MCF 10A (cell line): ENCODE measurements around the gene CLK3. TPM values are rescaled to one million over a fixed set of nuclear protein-coding genes. Genes with fewer than 3 reads are reported as not detected.

ENCODE experiments used
- BruUV-seq: library from RNA; stranded (reverse); fragments of 400-500 nt; replicated peaks from 2 replicates; lab custom pipeline; 2021; lab: Mats Ljungman, UMichigan
- CTCF ChIA-PET: fragments of 300-600 bp; sonication (Branson Sonifier 250); formaldehyde crosslinking; extraction: SDS; loops from one replicate; lab custom pipeline; 2021; ENCODE audit warnings: antibody characterized with exemption, inconsistent platforms; lab: Yijun Ruan, JAX
- POLR2A ChIA-PET: fragments of 300-600, 350-650 bp; sonication (Branson Sonifier 250); formaldehyde crosslinking; extraction: SDS; loops from one replicate; lab custom pipeline; 2020; ENCODE audit warnings: antibody characterized with exemption, inconsistent platforms; lab: Yijun Ruan, JAX
- DNase-seq: peaks from one replicate; pipeline ENCODE4 v3.0.0-alpha.2; 2018; ENCODE audit not compliant: unreplicated experiment
- H3K27ac Mint-ChIP-seq: one replicate; pipeline ENCODE4 v1.8.0; 2022; ENCODE audit warnings: mild to moderate bottlenecking, low read depth, mixed read lengths; ENCODE audit not compliant: unreplicated experiment
- H3K27me3 Mint-ChIP-seq: one replicate; pipeline ENCODE4 v1.8.0; 2022; ENCODE audit warnings: mixed read lengths; ENCODE audit not compliant: insufficient read depth, unreplicated experiment
- H3K36me3 Mint-ChIP-seq: one replicate; pipeline ENCODE4 v1.8.0; 2022; ENCODE audit warnings: mild to moderate bottlenecking, moderate library complexity, mixed read lengths; ENCODE audit not compliant: insufficient read depth, unreplicated experiment
- H3K4me1 Mint-ChIP-seq: one replicate; pipeline ENCODE4 v1.8.0; 2022; ENCODE audit warnings: mixed read lengths; ENCODE audit not compliant: insufficient read depth, unreplicated experiment
- H3K4me3 Mint-ChIP-seq: one replicate; pipeline ENCODE4 v1.8.0; 2022; ENCODE audit warnings: mild to moderate bottlenecking, moderate library complexity, mixed read lengths; ENCODE audit not compliant: unreplicated experiment
- H3K9me3 Mint-ChIP-seq: one replicate; pipeline ENCODE4 v1.8.0; 2022; ENCODE audit warnings: mixed read lengths; ENCODE audit not compliant: unreplicated experiment
- CTCF ChIP-seq: fragments of 200-600 bp; IDR thresholded peaks from one replicate; pipeline ENCODE4 v1.8.0; 2022; ENCODE audit warnings: antibody characterized with exemption, mild to moderate bottlenecking; ENCODE audit not compliant: unreplicated experiment
- intact Hi-C: fragments of 100-400 bp; cut with micrococcal nuclease; formaldehyde crosslinking; loops from 2 replicates; pipeline ENCODE4 v1.14.1; 2022
- total RNA-seq: library from RNA; stranded (reverse); gene quantifications from 2 replicates; pipeline ENCODE4 v1.2.3, GENCODE V29; 2022

Gene CLK3
- total RNA-seq, 1 experiment from 2014 or later, result 57.8 TPM

GRCh38 chr15:74626336-74626735 lies 10.7 kb downstream of the CLK3 start:
- DNase-seq, result no peak
- H3K4me1 Mint-ChIP-seq, result peaks cover under 1% of the 10 kb centered on the region
- H3K36me3 Mint-ChIP-seq, result peaks cover 81% of the 10 kb centered on the region
- H3K27ac Mint-ChIP-seq, result no peak overlapping the region
- H3K9me3 Mint-ChIP-seq, result no peaks in the 10 kb centered on the region
- ChIA-PET CTCF (interaction anchor here (0.6 to 26.9 kb wide), 5 partner anchors 7 to 252 kb away, joined by 3 to 632 read pairs (median 6); partner anchors contain the start of gene CSK), POLR2A (interaction anchor here (0.6 to 2.3 kb wide), 3 partner anchors 10 to 233 kb away, joined by 3 to 12 read pairs (median 4); partner anchors contain the start of gene CLK3)
- no peaks in the 10 kb centered on the region for H3K27me3 Mint-ChIP-seq
- intact Hi-C loops, result no loop called here
- no peak overlapping the region for H3K4me3 Mint-ChIP-seq
- no peak for TF ChIP-seq CTCF
- BruUV-seq, result no TSS peak

GRCh38 chr15:74626752-74627692 lies 11.4 kb downstream of the CLK3 start:
- CTCF ChIA-PET, result interaction anchor here (0.6 to 26.9 kb wide), 4 partner anchors 6 to 252 kb away, joined by 3 to 632 read pairs (median 48); partner anchors contain the start of gene CSK
- no peaks in the 10 kb centered on the region for H3K9me3 Mint-ChIP-seq
- TF ChIP-seq CTCF, result no peak
- no peak for DNase-seq
- BruUV-seq, result no TSS peak
- no peak overlapping the region for H3K4me3 Mint-ChIP-seq
- intact Hi-C loops, result no loop called here
- H3K27ac Mint-ChIP-seq, result no peak overlapping the region
- POLR2A ChIA-PET, result interaction anchor here (2.3 kb wide), 1 partner anchor 11 kb away, joined by 12 read pairs; the partner anchor contains the start of gene CLK3
- H3K36me3 Mint-ChIP-seq, result peaks cover 74% of the 10 kb centered on the region
- no peaks in the 10 kb centered on the region for H3K27me3 Mint-ChIP-seq
- no peaks in the 10 kb centered on the region for H3K4me1 Mint-ChIP-seq

GRCh38 chr15:74627766-74628165 lies 12.1 kb downstream of the CLK3 start:
- H3K27ac Mint-ChIP-seq, result no peak overlapping the region
- no peak for TF ChIP-seq CTCF
- no peaks in the 10 kb centered on the region for H3K27me3 Mint-ChIP-seq
- POLR2A ChIA-PET, result interaction anchor here (0.6 to 1.0 kb wide), 3 partner anchors 10 to 87 kb away, joined by 3 to 4 read pairs (median 4); partner anchors contain the start of gene ARID3B
- CTCF ChIA-PET, result interaction anchor here (0.6 to 26.9 kb wide), 2 partner anchors 141 to 254 kb away, joined by 3 to 632 read pairs; partner anchors contain the start of gene CSK
- BruUV-seq, result no TSS peak
- intact Hi-C loops, result no loop called here
- no peaks in the 10 kb centered on the region for H3K9me3 Mint-ChIP-seq
- H3K4me1 Mint-ChIP-seq, result no peaks in the 10 kb centered on the region
- peaks cover 67% of the 10 kb centered on the region for H3K36me3 Mint-ChIP-seq
- no peak overlapping the region for H3K4me3 Mint-ChIP-seq
- no peak for DNase-seq

DNA sequence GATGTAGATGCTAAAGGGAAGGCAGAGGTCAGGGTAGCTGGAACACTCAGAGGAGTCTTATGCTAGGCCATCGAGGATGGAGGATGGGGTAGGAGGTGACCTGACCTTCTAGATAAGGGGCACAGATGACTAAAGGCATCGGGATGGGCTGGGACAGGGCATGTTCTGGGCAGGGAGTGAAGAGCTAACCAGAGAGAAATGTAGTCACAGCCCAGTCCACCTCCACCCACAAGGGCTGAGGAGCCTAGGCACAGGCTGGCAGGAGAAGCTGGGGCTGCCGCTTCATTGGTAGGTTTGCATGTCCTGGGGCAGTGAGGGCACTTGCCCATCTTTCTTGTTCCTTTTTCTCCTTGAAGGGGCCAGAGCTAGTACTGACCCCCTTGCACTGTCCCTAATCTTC lies 12.6 kb downstream of the CLK3 start:
- intact Hi-C loops, result no loop called here
- no peak for TF ChIP-seq CTCF
- Mint-ChIP-seq H3K27me3 (no peaks in the 10 kb centered on the region), H3K4me1 (no peaks in the 10 kb centered on the region), H3K27ac (no peak overlapping the region), H3K4me3 (no peak overlapping the region), H3K9me3 (no peaks in the 10 kb centered on the region), H3K36me3 (peaks cover 62% of the 10 kb centered on the region)
- POLR2A ChIA-PET, result interaction anchor here (0.6 to 1.0 kb wide), 3 partner anchors 11 to 87 kb away, joined by 3 to 4 read pairs (median 4); partner anchors contain the start of gene ARID3B
- no peak for DNase-seq
- CTCF ChIA-PET, result interaction anchor here (0.6 to 26.9 kb wide), 2 partner anchors 141 to 254 kb away, joined by 3 to 632 read pairs; partner anchors contain the start of gene CSK
- BruUV-seq, result no TSS peak
